ENCODE data around the gene PRKN.

DNA sequence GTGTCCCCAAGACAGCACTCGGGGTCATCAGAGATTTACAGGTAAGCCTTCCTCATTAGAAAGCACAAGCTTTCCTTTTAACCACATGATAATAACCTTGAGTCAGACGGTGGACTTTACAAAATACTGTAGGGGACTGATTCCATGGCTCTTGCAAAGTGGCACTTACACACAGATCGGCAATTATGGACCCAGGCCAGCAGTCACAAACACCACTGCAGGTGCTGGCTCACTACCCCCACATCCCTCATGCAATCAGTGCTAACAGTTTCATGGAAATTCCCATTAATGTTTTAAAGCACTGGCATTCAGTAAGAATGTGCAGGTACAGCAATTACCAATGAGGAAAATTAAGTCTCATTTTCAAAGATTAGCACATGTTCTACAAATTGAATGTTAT is 516.5 kb downstream of the PRKN start:
- TF ChIP-seq, protein P1, sequence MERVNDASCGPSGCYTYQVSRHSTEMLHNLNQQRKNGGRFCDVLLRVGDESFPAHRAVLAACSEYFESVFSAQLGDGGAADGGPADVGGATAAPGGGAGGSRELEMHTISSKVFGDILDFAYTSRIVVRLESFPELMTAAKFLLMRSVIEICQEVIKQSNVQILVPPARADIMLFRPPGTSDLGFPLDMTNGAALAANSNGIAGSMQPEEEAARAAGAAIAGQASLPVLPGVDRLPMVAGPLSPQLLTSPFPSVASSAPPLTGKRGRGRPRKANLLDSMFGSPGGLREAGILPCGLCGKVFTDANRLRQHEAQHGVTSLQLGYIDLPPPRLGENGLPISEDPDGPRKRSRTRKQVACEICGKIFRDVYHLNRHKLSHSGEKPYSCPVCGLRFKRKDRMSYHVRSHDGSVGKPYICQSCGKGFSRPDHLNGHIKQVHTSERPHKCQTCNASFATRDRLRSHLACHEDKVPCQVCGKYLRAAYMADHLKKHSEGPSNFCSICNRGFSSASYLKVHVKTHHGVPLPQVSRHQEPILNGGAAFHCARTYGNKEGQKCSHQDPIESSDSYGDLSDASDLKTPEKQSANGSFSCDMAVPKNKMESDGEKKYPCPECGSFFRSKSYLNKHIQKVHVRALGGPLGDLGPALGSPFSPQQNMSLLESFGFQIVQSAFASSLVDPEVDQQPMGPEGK (CRISPR knock-in tag; IDR thresholded peaks at IDR 0.05; ENCODE audit: borderline replicate concordance), result no peak
- TF ChIP-seq CSRNP3 (CRISPR knock-in tag; IDR thresholded peaks at IDR 0.05) (no peak), CREB5 (CRISPR knock-in tag; IDR thresholded peaks at IDR 0.05; ENCODE audit: low read depth) (no peak), ARNTL (CRISPR knock-in tag; IDR thresholded peaks at IDR 0.05; ENCODE audit: borderline replicate concordance, low read depth) (no peak), ZFP3 (CRISPR knock-in tag; IDR thresholded peaks at IDR 0.05) (no peak), CSDC2 (CRISPR knock-in tag; IDR thresholded peaks at IDR 0.05) (no peak), TOX (CRISPR knock-in tag; IDR thresholded peaks at IDR 0.05; ENCODE audit: borderline replicate concordance) (no peak), PPARA (CRISPR knock-in tag; IDR thresholded peaks at IDR 0.05; ENCODE audit: borderline replicate concordance) (no peak), ZC3H10 (CRISPR knock-in tag; IDR thresholded peaks at IDR 0.05) (no peak), TCF4 (CRISPR knock-in tag; IDR thresholded peaks at IDR 0.05; ENCODE audit: borderline replicate concordance) (no peak)

Measured in SK-N-SH treated with all-trans-retinoic acid at 6 μM for 48 hours (cell line).